Sigmoid colon (tissue), 7 donors: Measurements from ENCODE around the gene ALKBH5. TPM values are rescaled to one million over a fixed set of nuclear protein-coding genes. Genes with fewer than 3 reads are reported as not detected.

Experiments used
- DNase-seq: peaks from one replicate; pipeline ENCODE4 v3.0.0-alpha.2; 2019
- H3K27ac ChIP-seq, 4 donors: fragments of 200-600 bp; sonication (generic); one replicate each; pipeline ENCODE4 v1.5.1; 2016 to 2019; ENCODE audit warnings: mild to moderate bottlenecking in 1 of 4
- H3K27me3 ChIP-seq, 3 donors: fragments of 200-600 bp; sonication (generic); one replicate each; pipeline ENCODE4 v1.5.1; 2019; ENCODE audit warnings: mild to moderate bottlenecking in 1 of 3
- H3K36me3 ChIP-seq, 4 donors: fragments of 200-600 bp; sonication (generic); one replicate each; pipeline ENCODE4 v1.5.1; 2016 to 2019
- H3K4me1 ChIP-seq, 4 donors: fragments of 200-600 bp; sonication (generic); one replicate each; pipeline ENCODE4 v1.5.1; 2017 to 2019
- H3K4me3 ChIP-seq, 4 donors: fragments of 200-600 bp; sonication (generic); one replicate each; pipeline ENCODE4 v1.5.1; 2017 to 2019; ENCODE audit warnings: mild to moderate bottlenecking in 2 of 4, moderate library complexity in 1 of 4
- H3K9me3 ChIP-seq, 4 donors: fragments of 200-600 bp in 3 of 4; sonication (generic) in 3 of 4; one replicate each; pipeline versions ENCODE4 v1.5.1 to v1.6.1; 2013 to 2019
- CTCF ChIP-seq, 4 experiments: fragments of 450-650 bp in 3 of 4; fragments of 200-600 bp in 1 of 4; IDR thresholded peaks; one replicate each; pipeline ENCODE4 v1.5.1; 2016 to 2019; ENCODE audit warnings: antibody characterized with exemption in 4 of 4, mild to moderate bottlenecking in 3 of 4, moderate library complexity in 2 of 4
- EP300 ChIP-seq, 4 donors: sonication (generic); formaldehyde crosslinking; IDR thresholded peaks; one replicate each; pipeline ENCODE4 v1.6.1; 2017; ENCODE audit warnings: antibody characterized with exemption in 4 of 4
- POLR2A ChIP-seq, 2 donors: fragments of 450-650 bp; IDR thresholded peaks; one replicate each; pipeline ENCODE4 v1.6.1; 2016; ENCODE audit warnings: antibody characterized with exemption in 2 of 2, mild to moderate bottlenecking in 2 of 2, moderate library complexity in 2 of 2
- POLR2AphosphoS5 ChIP-seq, 4 donors: sonication (generic); formaldehyde crosslinking; IDR thresholded peaks; one replicate each; pipeline ENCODE4 v1.6.1; 2017; ENCODE audit warnings: antibody characterized with exemption in 4 of 4
- WGBS, 2 donors: extraction: QIAGEN DNeasy Blood & Tissue Kit; methylation state at CpG; one replicate each; pipeline ENCODE4 v1.1.7; 2013; 5-methylcytosine and 5-hydroxymethylcytosine counted together
- intact Hi-C: fragments of 100-400 bp; cut with DNase I; formaldehyde crosslinking; loops from one replicate; pipeline ENCODE4 v1.15.1; 2023
- polyA plus RNA-seq, 3 donors: library from polyadenylated mRNA; stranded (reverse); fragments of 200-250 nt; gene quantifications; one replicate each; pipeline ENCODE4 v1.2.3, GENCODE V29; 2013
- total RNA-seq, 4 donors: library from RNA; depleted of rRNA; stranded (reverse); fragments of >200 nt; gene quantifications; one replicate each; pipeline ENCODE4 v1.1.0, GENCODE V29; 2016
- donor health status: healthy with polysubstance abuse.
- donor health status: Bipolar disorder and iron deficiency.
- donor health status: healthy.

ALKBH5 gene
- total RNA-seq (100 to 1,000 TPM; 100 to 109 (median 104) TPM), polyA plus RNA-seq (10 to 100 TPM; 36.6 to 46.7 (median 40.0) TPM)

DNA sequence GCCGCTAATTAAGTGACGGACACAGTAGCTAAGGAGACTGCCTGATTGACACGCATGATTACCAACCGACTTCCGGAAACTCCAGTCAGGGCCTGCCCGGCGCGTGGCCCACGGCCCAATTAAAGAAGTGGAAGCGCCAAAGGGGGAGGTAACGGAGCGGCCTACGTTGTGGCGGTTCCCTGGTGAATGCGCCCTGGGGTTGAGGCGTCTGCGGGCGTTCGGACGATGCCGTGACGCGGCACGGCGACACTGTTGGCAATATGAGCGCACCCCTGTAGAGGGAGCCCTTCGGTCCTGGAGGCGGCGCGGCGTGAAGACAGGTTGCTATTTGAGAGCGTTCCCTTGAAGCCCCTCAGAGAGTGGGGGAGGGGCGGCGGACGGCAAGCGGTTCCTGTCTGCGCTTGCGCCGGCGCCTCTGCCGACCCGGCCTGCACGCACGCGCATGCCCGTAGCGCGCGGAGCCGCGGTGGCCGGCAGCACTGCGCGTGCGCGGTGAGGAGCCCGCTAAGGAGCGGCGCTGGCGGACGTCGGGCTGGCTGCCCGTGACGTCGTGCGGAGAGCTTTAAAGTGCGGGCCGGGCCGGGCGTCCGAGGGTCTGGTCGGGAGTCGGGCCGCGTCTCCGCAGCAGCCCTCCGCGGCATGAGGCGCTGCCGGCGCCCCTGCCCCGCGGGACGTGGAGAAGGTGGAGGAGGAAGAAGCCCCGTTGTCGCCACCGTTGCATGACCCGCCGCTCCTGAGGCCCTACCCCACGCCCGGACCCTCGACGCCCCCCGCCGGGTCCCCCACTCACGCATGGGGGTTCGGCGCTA is at the start of gene ALKBH5:
TSS of gene ALKBH5 (plus strand) at position 495 of the 809 bp plus-strand sequence. CDS start 416 bp downstream, outside the sequence.
- Histone ChIP-seq H3K27me3 (no peaks in the 10 kb centered on the region), H3K27ac (peak within 1 kb of the TSS; percentile 97 to 99 (median 98)), H3K4me3 (peak within 1 kb of the TSS; percentile 87 to 94 (median 92)), H3K4me1 (peaks cover 0 to 55% (median 51%) of the 10 kb centered on the region in 4 donors), H3K36me3 (no peaks in the 10 kb centered on the region), H3K9me3 (no peaks in the 10 kb centered on the region)
- 0 to 1% methylated on average over 98 of the region's 98 CpGs for WGBS, 2 donors
- intact Hi-C loops, result loop anchor here (2.0 to 10.0 kb wide), 4 partner anchors 41 to 499 kb away; partner anchors contain the start of genes DRG2, FLII, LLGL1 and RAI1
- peak; percentile 95 to 99 (median 96) for TF ChIP-seq POLR2AphosphoS5 (IDR thresholded peaks at IDR 0.05)
- no peak for TF ChIP-seq EP300 (IDR thresholded peaks at IDR 0.05)
- peak; percentile 71 to 77 for TF ChIP-seq POLR2A (IDR thresholded peaks at IDR 0.05)
- TF ChIP-seq CTCF (IDR thresholded peaks at IDR 0.05), result no peak
- DNase-seq, result peak; percentile 99

DNA sequence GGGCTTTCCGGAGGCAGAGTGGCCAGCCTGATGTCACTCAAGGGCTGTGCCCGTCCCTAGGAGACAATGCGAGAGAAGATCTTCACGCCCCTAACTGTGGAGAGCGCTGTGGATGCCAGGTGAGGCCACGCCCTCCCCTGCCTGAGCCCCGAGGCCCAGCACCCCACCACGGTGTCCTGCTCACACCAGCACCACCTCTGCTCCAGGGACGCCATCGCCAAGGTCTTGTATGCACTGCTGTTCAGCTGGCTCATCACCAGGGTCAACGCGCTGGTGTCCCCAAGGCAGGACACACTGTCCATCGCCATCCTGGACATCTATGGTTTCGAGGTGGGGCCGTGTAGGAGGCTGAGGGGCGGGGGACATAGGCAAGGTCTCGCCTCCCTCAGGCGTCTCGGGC is 47.3 kb upstream of the ALKBH5 start:
- no peak overlapping the region for H3K27ac ChIP-seq
- 71 to 81% methylated on average over 19 of the region's 19 CpGs for WGBS, 2 donors
- no peak overlapping the region for H3K4me3 ChIP-seq
- no peaks in the 10 kb centered on the region for H3K36me3 ChIP-seq
- intact Hi-C loops, result no loop called here
- H3K9me3 ChIP-seq, result no peaks in the 10 kb centered on the region
- no peak for TF ChIP-seq POLR2AphosphoS5 (IDR thresholded peaks at IDR 0.05)
- TF ChIP-seq EP300 (IDR thresholded peaks at IDR 0.05), result no peak
- TF ChIP-seq CTCF (IDR thresholded peaks at IDR 0.05), result no peak
- no peak for TF ChIP-seq POLR2A (IDR thresholded peaks at IDR 0.05)
- DNase-seq, result no peak
- H3K27me3 ChIP-seq, result no peaks in the 10 kb centered on the region
- peaks cover 0 to 6% (median 2%) of the 10 kb centered on the region in 4 donors for H3K4me1 ChIP-seq

DNA sequence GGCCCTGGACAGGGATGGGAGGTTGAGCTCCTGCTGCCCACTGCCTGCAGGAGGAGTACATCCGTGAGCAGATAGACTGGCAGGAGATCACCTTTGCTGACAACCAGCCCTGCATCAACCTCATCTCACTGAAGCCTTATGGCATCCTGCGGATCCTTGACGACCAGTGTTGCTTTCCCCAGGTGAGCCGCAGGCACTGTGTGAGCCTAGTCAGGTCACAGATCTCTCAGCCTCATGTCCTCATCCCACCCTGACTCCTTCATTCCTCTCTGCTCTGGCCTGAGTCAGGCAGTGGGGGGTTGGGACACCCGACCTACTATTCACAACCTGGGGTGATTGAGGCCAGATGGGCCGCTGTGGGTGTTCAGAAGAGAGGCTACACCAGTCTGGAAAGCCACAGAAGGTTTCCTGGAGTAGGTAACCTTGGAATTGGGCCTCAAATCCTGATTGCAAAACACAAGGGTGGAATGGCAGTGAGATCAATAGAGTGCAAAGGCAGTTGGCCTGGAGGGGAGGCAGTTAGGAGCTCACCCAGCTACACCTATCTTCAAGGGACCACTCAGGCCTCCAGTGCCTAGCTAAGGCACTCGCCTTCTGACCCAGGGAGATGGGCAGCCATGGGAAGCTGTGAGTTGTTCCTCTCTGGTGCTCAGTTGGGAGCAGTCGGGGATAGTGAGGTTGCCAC is 45.4 kb upstream of the ALKBH5 start:
- Histone ChIP-seq H3K27me3 (peaks cover 0 to 17% (median 0%) of the 10 kb centered on the region in 3 donors), H3K4me3 (no peak overlapping the region), H3K27ac (no peak overlapping the region), H3K36me3 (no peaks in the 10 kb centered on the region), H3K4me1 (peaks cover 0 to 7% (median 2%) of the 10 kb centered on the region in 4 donors), H3K9me3 (no peaks in the 10 kb centered on the region)
- 88 to 89% methylated on average over 8 of the region's 8 CpGs for WGBS, 2 donors
- TF ChIP-seq POLR2AphosphoS5 (IDR thresholded peaks at IDR 0.05), result no peak
- no peak for TF ChIP-seq POLR2A (IDR thresholded peaks at IDR 0.05)
- no peak for TF ChIP-seq EP300 (IDR thresholded peaks at IDR 0.05)
- no peak for TF ChIP-seq CTCF (IDR thresholded peaks at IDR 0.05)
- intact Hi-C loops, result no loop called here
- no peak for DNase-seq

- Histone ChIP-seq H3K4me3 (no peak overlapping the region), H3K36me3 (no peaks in the 10 kb centered on the region), H3K27me3 (peaks cover 0 to 21% (median 0%) of the 10 kb centered on the region in 3 donors), H3K4me1 (peaks cover 0 to 7% (median 2%) of the 10 kb centered on the region in 4 donors), H3K9me3 (no peaks in the 10 kb centered on the region), H3K27ac (no peak overlapping the region)
- intact Hi-C loops, result no loop called here
- DNase-seq, result no peak
- TF ChIP-seq POLR2AphosphoS5 (IDR thresholded peaks at IDR 0.05) (no peak), CTCF (IDR thresholded peaks at IDR 0.05) (no peak), POLR2A (IDR thresholded peaks at IDR 0.05) (no peak), EP300 (IDR thresholded peaks at IDR 0.05) (no peak)
- 96% methylated on average over 2 of the region's 2 CpGs for WGBS, 2 donors
Measured at GRCh38 chr17:18139092-18139491, 44.5 kb upstream of the ALKBH5 start.
